Neural cell (in vitro differentiated cells): Measurements from ENCODE around the gene FIGLA.

Experiments
- CTCF ChIP-seq: fragments of 450-650 bp; IDR thresholded peaks from 2 replicates; pipeline ENCODE4 v1.5.1; 2014; ENCODE audit warnings: antibody characterized with exemption, mild to moderate bottlenecking, moderate library complexity; ENCODE audit not compliant: poor library complexity, severe bottlenecking
- EZH2 ChIP-seq: fragments of 200-600, 300-800 bp; shearing (Covaris generic), sonication (generic); IDR thresholded peaks from 2 replicates; pipeline ENCODE4 v1.6.1; 2014; ENCODE audit warnings: antibody characterized with exemption, low read length, borderline replicate concordance, mild to moderate bottlenecking; ENCODE audit not compliant: insufficient read depth, poor library complexity, severe bottlenecking
- TAF1 ChIP-seq: IDR thresholded peaks from 2 replicates; pipeline ENCODE4 v1.6.1; 2012; ENCODE audit warnings: low read depth

DNA sequence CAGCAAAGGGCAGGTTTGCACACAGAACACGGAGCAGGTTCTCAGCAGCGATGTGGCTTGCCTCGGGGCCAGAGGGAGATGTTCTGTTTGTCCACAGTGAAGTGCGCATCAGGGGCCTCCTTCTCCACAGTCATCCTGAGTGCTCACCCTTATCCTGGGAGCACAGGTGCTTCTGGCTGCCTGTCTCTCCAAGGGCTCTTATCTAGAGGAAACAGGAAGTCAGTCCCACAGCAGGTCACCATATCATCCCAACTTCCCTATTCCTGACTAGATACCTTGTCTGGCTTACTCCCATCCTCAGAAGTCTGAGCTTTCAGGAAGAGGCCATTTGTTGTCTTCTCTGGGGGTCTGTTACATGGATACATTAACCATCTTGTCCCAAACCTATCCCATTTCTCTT lies 45.2 kb upstream of the FIGLA start, which contains the start of gene CD207:
- TF ChIP-seq CTCF = no peak
- TF ChIP-seq EZH2 = no peak
- no peak for TF ChIP-seq TAF1
